Nephron progenitor cell (in vitro differentiated cells): ENCODE results near the gene CDC23.

ENCODE experiments used
- DNase-seq: peaks from one replicate; pipeline ENCODE4 v3.0.0; 2021
- H3K27ac Mint-ChIP-seq: 2 replicates; pipeline ENCODE4 v1.8.0; 2021; ENCODE audit warnings: mild to moderate bottlenecking, moderate library complexity, mixed read lengths
- H3K27me3 Mint-ChIP-seq: 2 replicates; pipeline ENCODE4 v1.8.0; 2021; ENCODE audit warnings: mild to moderate bottlenecking, low read depth, mixed read lengths; ENCODE audit not compliant: poor library complexity
- H3K36me3 Mint-ChIP-seq: 2 replicates; pipeline ENCODE4 v1.8.0; 2021; ENCODE audit warnings: low read depth, mixed read lengths
- H3K4me1 Mint-ChIP-seq: 2 replicates; pipeline ENCODE4 v1.8.0; 2021; ENCODE audit warnings: mixed read lengths
- H3K4me3 Mint-ChIP-seq: 2 replicates; pipeline ENCODE4 v1.8.0; 2021; ENCODE audit warnings: mild to moderate bottlenecking, moderate library complexity, mixed read lengths
- H3K9me3 Mint-ChIP-seq: 2 replicates; pipeline ENCODE4 v1.8.0; 2021; ENCODE audit warnings: mild to moderate bottlenecking, moderate library complexity, mixed read lengths
- TF ChIP-seq, protein P1 (sequence below): fragments of 200-600 bp; sonication (generic); IDR thresholded peaks from 2 replicates; pipeline ENCODE4 v1.5.0; 2021; ENCODE audit warnings: antibody characterized with exemption

CDC23 gene

DNA sequence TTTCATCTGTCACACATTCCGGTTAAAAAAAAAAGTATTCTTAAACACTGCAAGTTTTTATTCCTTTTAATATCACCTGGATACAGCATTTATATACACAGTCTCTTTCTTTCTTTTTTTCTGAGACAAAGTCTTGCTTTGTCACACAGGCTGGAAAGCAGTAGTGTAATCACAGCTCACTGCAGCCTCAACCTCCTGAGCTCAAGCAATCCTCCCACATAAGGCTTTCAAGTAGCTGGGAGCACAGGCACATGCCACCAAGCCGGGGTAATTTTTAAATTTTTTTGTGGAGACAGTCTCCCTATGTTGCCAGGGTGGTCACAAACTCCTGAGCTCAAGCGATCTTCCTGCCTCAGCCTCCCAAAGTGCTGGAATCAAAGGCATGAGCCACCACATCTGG is 20.3 kb downstream of the CDC23 start:
- no peaks in the 10 kb centered on the region for H3K27me3 Mint-ChIP-seq
- peaks cover 61% of the 10 kb centered on the region for H3K36me3 Mint-ChIP-seq
- H3K4me1 Mint-ChIP-seq, result peaks cover 7% of the 10 kb centered on the region
- TF ChIP-seq, protein P1, sequence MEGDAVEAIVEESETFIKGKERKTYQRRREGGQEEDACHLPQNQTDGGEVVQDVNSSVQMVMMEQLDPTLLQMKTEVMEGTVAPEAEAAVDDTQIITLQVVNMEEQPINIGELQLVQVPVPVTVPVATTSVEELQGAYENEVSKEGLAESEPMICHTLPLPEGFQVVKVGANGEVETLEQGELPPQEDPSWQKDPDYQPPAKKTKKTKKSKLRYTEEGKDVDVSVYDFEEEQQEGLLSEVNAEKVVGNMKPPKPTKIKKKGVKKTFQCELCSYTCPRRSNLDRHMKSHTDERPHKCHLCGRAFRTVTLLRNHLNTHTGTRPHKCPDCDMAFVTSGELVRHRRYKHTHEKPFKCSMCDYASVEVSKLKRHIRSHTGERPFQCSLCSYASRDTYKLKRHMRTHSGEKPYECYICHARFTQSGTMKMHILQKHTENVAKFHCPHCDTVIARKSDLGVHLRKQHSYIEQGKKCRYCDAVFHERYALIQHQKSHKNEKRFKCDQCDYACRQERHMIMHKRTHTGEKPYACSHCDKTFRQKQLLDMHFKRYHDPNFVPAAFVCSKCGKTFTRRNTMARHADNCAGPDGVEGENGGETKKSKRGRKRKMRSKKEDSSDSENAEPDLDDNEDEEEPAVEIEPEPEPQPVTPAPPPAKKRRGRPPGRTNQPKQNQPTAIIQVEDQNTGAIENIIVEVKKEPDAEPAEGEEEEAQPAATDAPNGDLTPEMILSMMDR, result no peak
- no peak overlapping the region for H3K27ac Mint-ChIP-seq
- no peak for DNase-seq
- H3K9me3 Mint-ChIP-seq, result no peaks in the 10 kb centered on the region
- H3K4me3 Mint-ChIP-seq, result no peak overlapping the region

DNA sequence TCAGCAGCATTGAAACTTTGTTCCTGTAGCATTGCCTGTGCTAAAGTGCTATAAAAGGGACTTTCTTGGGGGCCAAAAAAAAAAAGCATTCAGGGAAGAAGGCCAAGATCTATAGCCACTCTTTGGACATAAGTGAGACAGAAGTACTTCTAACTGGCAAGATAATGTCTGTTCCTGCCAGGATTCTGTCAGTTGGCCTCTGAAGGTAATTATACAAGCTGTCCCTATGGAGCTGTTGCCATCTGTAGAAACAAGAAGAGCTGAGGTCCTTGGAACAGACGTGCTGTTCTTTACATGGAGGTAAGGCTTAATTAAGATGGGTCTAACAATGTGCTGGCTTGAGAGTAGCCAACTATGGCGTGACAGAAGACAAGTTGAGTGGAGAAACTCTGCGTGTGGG is 24.5 kb downstream of the CDC23 start:
- Mint-ChIP-seq H3K27me3 (no peaks in the 10 kb centered on the region), H3K9me3 (no peaks in the 10 kb centered on the region), H3K36me3 (peaks cover 77% of the 10 kb centered on the region), H3K27ac (peak overlapping the region; percentile 53), H3K4me1 (peaks cover 7% of the 10 kb centered on the region), H3K4me3 (no peak overlapping the region)
- no peak for DNase-seq
- TF ChIP-seq, protein P1, result no peak

DNA sequence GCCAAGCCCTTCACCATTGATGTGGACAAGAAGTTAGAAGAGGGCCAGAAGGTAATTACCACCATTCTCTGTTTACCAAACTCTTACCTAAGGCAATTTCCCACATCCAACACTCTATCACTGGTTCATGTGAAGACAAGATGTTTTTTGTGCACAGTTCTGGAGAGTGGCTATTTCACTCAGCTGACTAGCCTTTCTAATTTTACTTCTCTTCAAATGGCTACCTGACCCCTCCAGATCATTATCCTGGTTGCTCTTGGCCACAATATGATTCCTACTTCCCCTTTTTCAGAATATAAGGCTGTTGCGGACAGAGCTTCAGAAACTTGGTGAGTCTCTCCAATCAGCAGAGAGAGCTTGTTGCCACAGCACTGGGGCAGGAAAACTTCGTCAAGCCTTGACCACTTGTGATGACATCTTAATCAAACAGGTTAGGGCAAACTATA is 27.1 kb downstream of the CDC23 start:
- Mint-ChIP-seq H3K9me3 (no peaks in the 10 kb centered on the region), H3K27ac (peak overlapping the region; percentile 92), H3K36me3 (peaks cover 70% of the 10 kb centered on the region), H3K27me3 (no peaks in the 10 kb centered on the region), H3K4me3 (no peak overlapping the region), H3K4me1 (peaks cover 1% of the 10 kb centered on the region)
- no peak for DNase-seq
- TF ChIP-seq, protein P1, result no peak

DNA sequence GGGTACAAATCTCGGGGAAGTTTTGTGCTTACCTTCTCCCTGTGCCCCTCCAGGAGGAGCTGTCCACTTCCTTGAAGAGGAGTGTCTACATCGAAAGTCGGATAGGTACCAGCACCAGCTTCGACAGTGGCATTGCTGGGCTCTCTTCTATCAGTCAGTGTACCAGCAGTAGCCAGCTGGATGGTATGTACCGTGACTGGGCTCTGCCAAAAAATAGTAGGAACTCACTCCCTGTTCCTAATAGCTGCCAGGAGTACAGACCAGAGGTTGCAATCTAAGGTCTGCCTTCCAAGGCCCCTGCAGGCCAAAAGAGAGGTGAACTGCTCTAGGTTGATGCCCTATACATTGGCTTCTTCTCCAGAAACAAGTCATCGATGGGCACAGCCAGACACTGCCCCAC is 30.3 kb downstream of the CDC23 start:
- TF ChIP-seq, protein P1, result no peak
- peaks cover 17% of the 10 kb centered on the region for H3K4me1 Mint-ChIP-seq
- H3K27ac Mint-ChIP-seq, result no peak overlapping the region
- H3K4me3 Mint-ChIP-seq, result no peak overlapping the region
- H3K27me3 Mint-ChIP-seq, result no peaks in the 10 kb centered on the region
- no peak for DNase-seq
- peaks cover 55% of the 10 kb centered on the region for H3K36me3 Mint-ChIP-seq
- H3K9me3 Mint-ChIP-seq, result no peaks in the 10 kb centered on the region

DNA sequence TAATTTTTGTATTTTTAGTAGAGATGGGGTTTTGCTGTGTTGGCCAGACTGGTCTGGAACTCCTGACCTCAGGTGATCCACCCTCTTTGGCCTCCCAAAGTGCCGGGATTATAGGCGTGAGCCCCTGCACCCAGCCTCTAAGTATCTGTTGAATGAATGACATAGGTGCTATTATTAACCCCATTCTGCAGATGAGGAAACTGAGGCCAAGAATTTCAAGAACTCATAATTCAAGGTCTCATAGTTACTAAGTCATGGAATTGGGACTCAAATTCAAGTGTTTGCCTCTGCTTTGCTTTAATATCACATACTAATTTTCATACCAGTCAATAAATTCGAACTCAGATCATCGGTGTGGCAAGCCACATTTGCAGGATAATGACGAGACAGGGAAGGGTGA is 32.3 kb downstream of the CDC23 start:
- H3K9me3 Mint-ChIP-seq, result no peaks in the 10 kb centered on the region
- H3K4me3 Mint-ChIP-seq, result no peak overlapping the region
- H3K27ac Mint-ChIP-seq, result no peak overlapping the region
- H3K36me3 Mint-ChIP-seq, result peaks cover 49% of the 10 kb centered on the region
- DNase-seq, result no peak
- no peaks in the 10 kb centered on the region for H3K27me3 Mint-ChIP-seq
- TF ChIP-seq, protein P1, result no peak
- peaks cover 22% of the 10 kb centered on the region for H3K4me1 Mint-ChIP-seq

DNA sequence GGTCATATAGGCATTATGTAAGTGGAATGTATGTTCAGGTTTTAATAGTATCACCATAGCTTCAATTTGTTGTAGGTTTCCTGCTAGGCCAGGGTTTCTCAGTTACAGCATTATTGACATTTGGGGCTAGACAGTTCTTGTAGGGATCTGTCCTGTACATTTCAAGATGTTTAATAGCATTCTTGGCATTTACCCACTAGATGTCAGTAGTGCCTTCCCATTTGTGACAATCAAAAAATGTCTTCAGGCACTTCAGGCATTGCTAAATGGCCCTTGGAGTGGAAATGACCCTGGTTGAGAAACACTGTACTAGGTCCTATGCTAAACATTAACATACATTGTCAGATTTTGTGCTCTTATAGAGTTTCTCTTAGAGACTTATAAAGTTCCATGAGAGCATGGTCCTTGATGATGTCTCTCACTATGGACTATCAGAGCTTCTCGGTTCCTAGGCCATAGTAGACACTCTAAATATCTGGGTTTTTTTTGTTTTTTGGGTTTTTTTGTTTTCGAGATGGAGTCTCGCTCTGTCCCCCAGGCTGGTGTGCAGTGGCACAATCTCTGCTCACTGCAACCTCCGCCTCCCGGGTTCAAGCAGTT is 32.8 kb downstream of the CDC23 start:
- H3K27me3 Mint-ChIP-seq, result no peaks in the 10 kb centered on the region
- H3K27ac Mint-ChIP-seq, result no peak overlapping the region
- no peak for DNase-seq
- H3K36me3 Mint-ChIP-seq, result peaks cover 46% of the 10 kb centered on the region
- H3K9me3 Mint-ChIP-seq, result no peaks in the 10 kb centered on the region
- TF ChIP-seq, protein P1, result peak; percentile 52
- H3K4me1 Mint-ChIP-seq, result peaks cover 22% of the 10 kb centered on the region
- no peak overlapping the region for H3K4me3 Mint-ChIP-seq
